NCI-H774 (cell line): ENCODE data around the gene CDH23.

Experiments
- DNase-seq: peaks from one replicate; lab custom pipeline; 2025; lab: John Stamatoyannopoulos, UW

Gene CDH23

DNA sequence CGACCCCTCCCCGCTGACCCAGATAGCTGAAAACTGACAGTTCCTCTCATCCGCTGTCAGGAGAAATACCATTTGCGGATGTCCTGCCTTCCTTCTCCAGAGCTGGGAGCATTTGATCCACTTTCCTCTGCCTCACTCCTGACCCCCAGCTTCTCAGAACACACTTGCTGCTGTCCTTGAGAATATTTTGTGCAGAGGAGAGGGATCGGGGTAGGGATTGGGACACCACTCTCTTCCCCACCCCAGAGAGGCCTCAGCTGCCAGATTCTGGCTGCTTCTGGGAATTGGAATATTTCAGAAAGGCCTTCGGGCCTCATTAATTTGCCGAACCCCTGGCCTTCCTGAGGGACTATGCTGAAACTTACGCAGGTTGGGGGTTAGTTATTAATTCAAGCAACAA, 225.9 kb downstream of the CDH23 start:
- no peak for DNase-seq

DNA sequence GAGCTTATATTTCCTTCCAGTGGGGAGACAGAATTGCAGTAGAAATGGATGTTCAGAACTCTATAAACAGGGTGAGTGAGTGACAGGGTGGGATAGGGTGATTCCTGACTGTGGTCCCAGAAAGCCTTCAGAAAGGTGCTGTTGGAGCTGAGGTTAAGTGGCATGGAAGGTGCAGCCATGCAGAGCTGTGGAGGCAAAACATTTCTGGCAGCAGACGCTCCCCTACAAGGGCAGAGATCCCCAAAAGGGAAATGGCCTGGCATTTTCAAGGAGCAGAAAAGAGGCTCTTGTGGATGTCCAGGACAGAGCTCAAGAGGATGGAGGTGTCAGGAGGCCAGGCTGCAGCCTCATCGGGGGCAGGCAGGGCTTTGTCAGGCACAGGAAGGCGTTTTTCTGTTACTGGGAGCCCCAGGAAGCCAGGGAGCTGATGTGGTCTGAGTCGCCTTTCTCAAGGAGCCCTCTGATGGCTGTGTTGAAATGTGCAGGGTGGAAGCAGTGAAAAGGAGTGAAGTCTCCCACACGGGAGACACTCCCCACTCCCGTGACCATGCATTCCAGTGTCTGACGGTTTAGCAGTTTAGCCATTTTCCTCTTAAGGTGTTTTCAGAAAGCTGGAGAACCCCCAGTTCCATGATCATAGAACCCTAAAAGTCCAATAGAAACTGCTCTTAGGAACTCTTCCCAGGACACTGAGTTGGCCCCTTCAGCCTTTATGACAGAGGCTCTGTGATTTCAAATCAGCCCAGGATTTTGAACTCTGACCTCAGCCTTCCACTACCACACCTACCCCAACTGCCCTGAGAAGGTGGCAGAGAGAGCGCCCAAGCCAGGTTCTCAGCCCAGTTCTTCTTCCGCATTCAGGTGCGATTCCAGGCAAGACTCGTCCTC, 226.6 kb downstream of the CDH23 start:
- DNase-seq = no peak

DNA sequence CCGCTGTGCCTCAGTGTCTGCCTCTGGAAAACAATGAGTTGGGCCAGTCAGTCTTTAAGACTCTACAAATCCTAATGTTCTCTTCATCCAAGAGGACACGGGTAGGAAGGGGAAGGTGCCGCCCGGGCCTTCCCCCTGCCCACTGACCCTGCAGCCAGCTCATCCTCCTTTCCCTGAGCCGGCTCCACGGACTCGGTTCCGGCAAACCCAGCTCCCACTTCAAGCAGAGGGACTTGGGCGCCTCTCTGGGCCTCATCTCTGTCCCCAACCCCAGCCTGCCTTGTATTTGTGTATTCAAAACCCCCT, 227.2 kb downstream of the CDH23 start:
- DNase-seq = no peak

DNA sequence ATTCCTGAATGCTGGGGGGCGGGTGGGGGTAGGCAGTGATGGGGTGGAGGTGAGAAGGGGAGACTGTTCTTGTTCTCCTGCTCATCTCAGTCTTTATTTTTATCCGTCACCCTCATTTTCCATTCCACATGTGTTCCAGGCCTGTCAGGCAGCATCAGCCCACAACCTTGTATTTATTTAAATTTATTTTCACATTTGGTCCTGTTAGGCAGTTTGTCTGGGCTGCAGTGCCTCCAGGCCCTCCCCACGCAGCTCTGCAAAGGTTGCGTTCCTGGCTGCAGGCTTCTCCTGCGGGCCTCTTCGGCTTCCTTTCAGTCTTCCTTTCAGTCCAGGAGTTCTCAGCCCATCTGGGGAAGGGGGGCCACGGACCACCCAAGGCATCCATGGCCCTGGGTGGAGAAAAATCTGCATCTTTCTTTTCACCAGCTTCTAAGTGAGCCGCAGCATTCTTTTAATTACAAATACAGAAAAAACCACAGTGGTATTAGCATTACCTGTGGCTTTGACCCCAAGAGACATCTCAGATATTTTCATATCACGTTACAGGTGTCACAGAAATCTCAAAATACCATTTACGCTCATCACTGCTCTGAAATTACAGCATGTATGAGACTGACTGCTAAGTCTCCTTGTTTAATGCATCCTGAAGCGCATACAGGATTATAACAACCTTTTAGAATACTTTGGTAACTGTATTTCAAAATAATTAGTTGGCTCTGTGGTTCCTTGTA, 228.9 kb downstream of the CDH23 start:
- DNase-seq = no peak

DNA sequence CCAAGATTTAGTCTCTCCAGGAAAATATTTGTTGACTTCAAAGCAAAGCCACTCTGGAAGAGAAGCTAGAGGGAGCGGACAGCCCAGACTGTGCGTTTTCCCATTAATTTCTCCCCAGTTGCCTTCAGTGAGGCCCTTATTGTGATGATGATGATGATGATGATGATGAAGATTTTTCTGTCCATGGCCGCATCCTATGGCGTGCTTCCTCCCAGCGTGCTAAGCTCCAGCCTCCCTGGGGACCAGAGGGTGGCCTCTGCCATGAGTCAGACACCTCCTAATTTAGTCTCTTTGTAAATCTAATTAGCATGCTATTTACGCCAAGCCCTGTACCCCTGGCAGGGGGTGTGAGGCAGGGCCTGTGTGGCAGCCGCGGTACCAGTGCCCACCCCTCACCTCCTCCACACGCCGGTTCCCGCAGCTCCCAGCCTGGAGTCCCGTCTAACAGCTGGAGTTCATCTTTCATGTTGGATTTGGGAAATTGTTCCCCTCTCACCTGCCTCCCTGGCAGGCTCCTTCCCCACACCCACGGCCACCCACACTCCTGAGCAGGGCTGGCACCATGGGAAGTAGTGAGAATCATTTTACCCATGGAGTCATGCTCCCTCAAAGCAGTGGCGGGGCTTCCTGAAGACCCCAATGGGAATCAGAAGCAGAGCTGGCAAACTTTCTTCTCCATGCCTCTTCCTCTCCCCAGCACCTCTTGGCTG, 230.7 kb downstream of the CDH23 start:
- DNase-seq = no peak

DNA sequence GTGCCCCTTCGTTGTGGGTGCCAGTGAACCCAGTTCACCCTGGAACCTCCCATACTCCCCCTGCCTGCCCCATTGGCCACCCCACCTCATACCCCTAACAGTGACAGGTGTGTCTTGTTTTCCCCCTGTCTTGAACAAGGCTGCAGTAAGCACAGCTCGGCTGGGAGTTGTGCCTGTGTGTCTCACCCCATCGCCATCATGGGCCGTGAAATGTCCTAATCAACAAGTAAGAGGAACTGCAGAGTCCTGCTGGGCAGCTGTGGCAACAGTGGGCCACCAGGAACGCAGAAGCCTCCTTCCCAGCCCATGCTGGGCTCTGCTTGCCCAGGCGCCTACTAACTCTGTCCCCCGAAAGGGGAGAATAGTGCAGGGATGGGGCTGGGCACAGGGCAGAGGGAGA, 231.2 kb downstream of the CDH23 start:
- no peak for DNase-seq

DNA sequence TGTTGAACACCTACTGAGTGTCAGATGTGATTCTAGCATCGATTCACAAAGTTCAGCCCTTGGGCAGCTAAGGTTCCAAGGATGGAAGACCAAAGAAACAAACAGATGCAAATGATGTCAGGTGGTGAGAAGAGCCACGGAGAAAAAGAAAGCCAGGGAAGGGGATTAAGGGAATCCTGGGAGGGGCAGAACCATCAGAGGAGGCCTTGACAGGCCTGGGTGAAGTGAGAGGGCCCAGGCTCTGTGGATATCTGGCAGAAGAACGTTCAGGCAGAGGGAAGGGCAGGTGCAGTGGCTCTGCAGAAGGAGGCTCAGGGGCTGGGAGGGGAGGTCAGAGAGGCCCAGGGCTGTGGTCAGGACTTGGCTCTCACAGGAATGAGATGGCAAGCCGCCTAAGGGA, 232.4 kb downstream of the CDH23 start:
- DNase-seq = no peak

DNA sequence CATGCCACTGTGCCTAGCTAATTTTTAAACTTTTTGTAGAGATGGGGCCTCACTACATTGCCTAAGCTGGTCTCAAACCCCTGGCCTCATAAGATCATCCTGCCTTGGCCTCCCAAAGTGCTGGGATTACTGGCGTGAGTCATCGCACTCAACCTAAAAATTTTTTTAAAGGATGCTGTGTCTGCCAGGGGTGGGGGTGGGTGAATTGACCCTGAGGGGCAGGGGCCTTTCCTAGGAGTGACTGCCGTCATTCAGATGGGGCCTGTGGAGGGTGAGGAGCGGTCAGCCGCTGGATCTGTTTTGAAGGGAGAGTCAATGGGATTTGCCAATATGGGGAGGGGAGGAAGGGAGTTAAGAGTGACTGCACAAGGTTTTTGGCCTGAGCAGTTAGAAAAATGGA, 233.4 kb downstream of the CDH23 start:
- DNase-seq = no peak

DNA sequence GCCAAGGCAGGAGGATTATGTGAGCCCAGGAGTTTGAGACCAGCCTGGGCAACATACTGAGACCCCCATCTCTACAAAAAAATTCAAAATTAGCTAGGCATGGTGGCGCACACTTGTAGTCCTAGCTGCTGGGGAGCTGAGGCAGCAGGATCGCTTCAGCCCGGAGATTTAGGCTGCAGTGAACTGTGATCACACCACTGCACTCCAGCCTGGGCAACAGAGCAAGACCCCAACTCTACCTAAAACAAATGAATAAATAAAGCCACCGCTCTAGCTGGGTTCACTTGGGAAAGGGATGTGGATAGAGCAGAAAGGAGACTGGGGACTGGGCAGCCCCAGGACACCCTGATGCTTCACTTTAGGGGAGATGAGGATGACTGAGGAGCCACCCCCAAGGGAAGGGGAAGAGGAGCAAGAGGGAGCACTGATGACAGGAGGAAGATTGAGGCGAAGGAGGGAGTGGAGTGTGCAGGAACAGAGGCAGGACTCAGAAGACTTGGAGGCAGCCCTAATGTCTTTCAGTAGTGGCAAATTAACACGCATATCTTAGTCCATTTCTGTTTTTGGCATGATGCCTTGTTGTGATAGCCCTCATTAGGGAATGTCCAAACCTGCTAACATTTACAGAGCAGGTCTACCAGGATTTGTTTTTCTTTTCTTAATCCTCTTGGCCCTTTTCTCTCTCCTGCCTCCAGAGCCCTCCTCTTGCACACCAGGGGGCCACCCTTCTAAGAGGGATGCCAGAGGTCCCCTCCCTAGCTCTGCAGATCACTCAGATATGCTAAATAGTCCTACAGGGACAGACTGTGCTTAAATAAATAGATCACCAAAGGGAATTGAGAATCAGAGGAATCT, 234.5 kb downstream of the CDH23 start:
- DNase-seq = no peak

DNA sequence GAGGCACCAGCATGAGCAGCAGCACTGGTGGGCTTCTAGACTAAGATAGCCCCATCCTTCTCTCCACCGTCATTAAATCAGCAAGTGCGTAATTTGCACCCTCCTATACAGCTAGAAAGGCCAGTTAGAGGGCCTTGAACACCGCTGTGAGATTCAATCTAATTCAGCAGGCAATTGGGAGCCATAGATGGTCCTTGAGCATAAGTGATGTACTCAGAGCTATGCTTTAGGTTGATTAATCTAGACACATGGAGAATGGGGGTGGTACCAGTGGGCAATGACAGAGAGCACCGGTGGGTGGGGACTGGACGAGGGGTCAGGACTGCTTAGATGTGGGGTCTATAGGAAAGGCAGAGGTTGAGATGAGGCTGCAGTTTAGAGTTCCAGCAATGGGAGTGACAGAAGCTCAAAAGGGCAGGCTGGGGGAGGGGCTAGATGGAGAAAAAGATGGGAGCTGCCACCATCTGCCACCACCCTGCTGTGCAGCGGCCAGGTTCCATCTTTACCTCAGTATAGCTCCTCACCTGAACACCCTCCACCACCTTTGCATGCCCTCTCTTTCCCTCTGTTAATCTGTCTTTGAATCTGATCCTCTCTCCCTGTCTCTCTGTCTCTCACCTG, 235.6 kb downstream of the CDH23 start:
- DNase-seq = no peak

DNA sequence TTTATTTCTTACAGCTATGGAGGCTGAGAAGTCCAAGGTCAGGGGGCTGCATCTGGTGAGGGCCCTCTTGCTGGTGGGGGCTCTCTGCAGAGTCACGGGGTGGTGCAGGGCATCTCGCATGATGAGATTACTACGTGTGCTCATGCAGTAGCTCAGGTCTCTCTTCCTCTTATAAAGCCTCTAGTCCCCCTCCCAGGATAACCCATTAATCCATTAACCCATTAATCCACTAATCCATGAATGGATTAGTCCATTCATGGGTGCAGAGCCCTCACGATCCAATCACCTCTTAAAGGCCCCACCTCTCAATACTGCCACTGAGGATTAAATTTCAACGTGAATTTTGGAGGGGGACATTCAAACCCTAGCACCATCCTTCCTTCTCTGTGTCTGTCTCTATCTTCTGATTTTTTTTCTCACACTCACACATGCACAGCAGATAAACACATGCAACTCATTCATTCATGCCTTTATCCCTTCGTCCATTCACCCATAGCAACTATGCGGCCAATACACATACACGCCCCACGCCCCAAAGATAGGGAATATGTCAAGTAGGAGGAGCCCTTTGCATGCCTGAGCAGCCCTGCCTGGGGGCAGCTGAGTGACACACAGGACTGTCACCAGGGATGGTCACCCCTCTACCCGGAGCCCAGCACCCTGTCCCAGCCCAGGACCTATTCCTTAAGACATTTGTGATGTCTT, 236.3 kb downstream of the CDH23 start:
- DNase-seq = no peak

DNA sequence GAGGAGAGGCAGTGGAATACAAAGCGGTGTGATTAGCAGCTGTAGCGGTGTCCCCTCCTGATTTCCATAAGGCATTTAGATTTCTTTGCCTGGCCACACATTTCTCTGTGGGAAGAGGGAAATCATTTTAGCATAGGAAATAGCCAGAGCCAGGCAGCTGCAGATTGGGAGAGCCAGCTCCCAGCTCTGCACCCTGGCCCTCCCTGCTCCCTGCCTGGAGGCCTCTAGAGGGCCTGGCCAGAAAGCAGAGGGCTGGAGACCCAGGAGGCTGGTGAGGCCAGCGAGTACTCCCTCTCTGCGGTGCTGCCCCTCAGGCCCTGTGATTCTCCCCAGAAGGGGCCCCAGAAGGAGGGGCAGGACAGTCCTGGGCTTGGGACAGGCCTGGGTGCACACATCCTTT, 237.2 kb downstream of the CDH23 start:
- DNase-seq = no peak

DNA sequence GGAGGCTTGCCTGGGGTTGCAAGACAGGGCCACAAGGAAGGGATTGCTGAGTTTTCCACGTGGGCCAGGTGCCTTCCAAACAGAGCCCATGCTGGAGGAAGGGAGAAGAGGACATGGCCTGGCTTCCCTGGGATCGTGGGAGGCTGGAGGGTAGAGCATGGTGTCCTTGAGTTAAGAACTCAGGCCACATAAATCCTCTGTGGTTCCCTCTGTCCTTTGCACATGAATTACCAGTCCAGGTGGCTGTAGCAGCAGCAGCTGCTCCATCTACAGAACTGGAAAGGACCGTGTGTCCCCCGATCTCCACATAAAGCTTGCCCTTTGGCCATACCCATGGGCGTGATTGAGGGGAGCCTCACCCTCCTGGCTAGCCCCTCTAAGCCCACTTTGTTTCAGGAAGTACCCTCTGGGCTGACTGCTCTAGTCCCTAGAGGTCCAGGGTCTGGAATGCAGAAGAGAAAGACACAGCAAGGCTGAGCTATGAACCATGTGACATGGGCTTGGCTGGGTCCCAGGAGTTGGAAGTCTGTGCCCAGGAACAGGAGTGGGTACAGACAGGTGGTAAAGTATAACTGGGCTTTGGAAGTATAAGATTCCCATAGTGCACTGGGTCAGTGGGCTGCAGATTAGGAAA, 237.9 kb downstream of the CDH23 start:
- no peak for DNase-seq

DNA sequence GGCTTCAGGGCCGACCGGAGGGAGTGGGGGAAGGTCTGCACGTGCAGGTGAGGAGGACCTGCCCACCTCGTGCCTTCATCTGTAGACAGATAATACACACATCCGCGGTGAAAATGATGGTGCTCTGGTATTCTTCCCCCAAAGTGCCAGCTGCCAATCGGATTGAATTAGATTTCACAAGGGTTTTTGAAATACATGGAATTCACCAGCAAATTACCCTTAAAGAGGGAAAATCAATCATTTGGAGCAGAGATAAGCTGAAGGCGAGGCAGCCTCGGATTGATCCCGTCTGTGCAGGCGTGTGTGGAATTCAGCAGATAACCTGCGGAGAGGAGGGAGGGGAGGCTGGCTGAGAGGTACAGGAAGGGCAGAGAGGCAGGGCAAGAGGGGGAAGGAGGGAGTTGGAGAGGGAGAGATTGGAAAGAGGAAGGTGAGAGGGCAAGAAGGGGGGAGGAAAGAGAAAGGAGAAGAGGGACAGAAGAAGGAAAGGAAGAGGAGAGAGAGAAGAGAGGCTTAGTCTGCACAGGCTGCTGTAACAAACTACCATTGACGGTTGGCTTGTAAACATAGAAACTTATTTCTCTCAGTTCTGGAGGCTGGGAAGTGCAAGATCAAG, 238.6 kb downstream of the CDH23 start:
- no peak for DNase-seq

DNA sequence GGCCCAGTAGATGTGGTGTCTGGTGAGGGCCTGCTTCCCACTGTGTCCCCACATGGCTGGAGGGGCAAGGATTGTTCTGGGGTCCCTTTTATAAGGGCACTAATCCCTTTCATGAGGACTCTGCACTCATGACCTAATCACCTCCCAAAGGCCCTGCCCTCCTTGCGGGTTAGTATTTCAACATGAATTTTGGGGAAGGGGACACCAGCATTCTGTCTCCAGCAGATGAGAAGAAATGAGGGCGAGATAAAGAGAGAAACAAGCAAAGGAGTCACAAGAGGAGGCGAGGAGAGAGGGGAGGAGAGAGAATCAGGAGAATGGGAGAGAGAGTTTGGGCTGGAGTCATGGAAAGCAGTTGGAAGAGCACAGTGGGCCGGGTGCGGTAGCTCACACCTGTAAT, 239.1 kb downstream of the CDH23 start:
- no peak for DNase-seq

DNA sequence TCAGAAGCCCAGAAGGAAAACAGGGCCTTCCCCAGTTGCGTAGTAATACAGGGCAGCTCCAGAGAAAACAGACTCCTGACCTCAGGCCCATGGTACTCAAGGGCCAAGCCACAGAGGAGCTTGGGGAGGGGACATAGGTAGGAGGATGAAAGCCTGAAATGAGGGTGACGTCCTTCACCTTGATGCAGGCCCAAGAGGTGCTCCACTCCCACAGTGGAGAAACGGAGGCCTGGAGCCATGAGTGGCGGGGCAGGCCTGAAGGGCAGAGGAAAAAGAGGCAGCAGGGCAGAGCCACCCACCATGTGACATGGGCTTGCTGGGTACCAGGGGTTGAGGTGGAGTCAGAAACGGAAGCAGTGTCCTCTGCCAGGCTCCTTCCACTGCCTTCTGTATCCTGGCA, 239.9 kb downstream of the CDH23 start:
- DNase-seq = no peak

DNA sequence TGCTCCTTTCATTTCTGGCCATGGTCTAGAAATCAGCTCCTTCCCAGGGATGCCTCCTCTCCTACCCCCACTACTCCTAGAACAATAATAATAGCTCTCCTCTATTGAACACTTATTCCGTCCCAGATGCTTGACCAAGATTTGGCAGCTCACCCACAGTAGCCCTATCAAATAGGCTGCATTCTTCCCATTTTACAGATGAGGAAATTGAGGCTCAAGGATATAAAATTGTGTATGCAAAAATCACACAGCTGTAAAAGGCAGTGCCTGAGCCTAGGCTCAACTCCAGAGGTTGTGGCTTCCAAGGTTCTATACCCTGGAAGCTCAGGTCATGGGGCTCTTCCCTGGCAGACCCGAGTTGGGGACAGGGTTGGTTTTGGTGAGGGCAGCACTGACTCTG, 240.6 kb downstream of the CDH23 start:
- no peak for DNase-seq

DNA sequence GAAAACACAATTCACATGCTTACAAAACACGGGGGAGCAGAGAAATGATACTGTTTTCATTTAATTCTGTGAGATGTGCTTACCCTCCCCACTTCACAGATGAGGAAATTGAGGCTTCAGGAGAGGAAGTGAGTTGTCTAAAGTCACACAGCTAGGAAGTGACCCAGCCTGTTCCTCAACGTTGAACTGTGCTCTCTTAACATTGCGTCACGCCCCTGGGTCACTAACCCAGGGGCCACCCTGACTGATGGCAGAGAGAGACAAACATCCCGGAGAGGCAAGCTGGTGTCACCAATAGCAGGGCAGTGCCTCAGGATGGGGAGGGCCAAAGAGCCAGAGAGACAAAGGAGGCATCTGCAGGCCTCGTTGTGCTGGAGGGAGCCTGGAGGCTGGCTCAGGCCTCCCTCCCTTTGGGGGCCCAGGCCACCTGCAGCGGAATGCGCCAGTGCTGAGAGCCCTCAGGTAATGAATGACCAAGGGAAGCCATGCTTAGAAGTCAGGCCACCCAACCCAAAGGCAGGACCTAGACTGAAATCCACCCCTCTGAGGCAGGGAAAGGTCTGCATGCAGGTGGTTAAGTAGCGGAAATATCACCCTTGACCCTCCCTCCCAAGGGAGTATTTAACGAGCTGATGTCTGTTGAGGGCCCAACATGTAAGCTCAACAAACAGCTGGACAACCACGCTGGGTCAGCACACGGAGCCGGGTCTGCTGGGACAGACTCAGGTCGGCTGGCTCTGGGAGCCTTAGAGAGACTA, 241.5 kb downstream of the CDH23 start:
- DNase-seq = no peak
